Inferior parietal cortex (tissue), 1 donor: ENCODE data around the gene LMNB1.
"Not testable (repeated sequence)": the region's sequence is repeated elsewhere in the genome, so short reads cannot be mapped to it uniquely, and the experiment has no call there.

Experiments
- DNase-seq: peaks from one replicate; pipeline ENCODE4 v3.0.0-alpha.2; 2016; ENCODE audit errors: extremely low spot score

The LMNB1 gene

GRCh38 chr5:126778675-126779403 lies 1.9 kb downstream of the LMNB1 start:
- no peak for DNase-seq

GRCh38 chr5:126780165-126780827 lies 3.4 kb downstream of the LMNB1 start:
- DNase-seq: peak; percentile 79

- not testable (repeated sequence) for DNase-seq
Observed at GRCh38 chr5:126788409-126788808, 11.5 kb downstream of the LMNB1 start.

GRCh38 chr5:126793097-126793496 lies 16.2 kb downstream of the LMNB1 start:
- DNase-seq: no peak

GRCh38 chr5:126793648-126794047 lies 16.7 kb downstream of the LMNB1 start:
- not testable (repeated sequence) for DNase-seq

- no peak for DNase-seq
Observed at GRCh38 chr5:126794157-126794828, 17.4 kb downstream of the LMNB1 start.

GRCh38 chr5:126799780-126800179 lies 22.8 kb downstream of the LMNB1 start:
- no peak for DNase-seq

GRCh38 chr5:126801174-126801991 lies 24.4 kb downstream of the LMNB1 start:
- no peak for DNase-seq

- DNase-seq: no peak
Observed at GRCh38 chr5:126801992-126802294, 25.0 kb downstream of the LMNB1 start.

- no peak for DNase-seq
Observed at GRCh38 chr5:126805063-126805462, 28.1 kb downstream of the LMNB1 start.

- no peak for DNase-seq
Observed at GRCh38 chr5:126808521-126808988, 31.6 kb downstream of the LMNB1 start.

GRCh38 chr5:126809916-126810315 lies 33.0 kb downstream of the LMNB1 start:
- no peak for DNase-seq

- DNase-seq: no peak
Observed at GRCh38 chr5:126810596-126811380, 33.9 kb downstream of the LMNB1 start.

GRCh38 chr5:126811515-126812198 lies 34.7 kb downstream of the LMNB1 start:
- no peak for DNase-seq

GRCh38 chr5:126812199-126812570 lies 35.2 kb downstream of the LMNB1 start:
- no peak for DNase-seq

GRCh38 chr5:126813799-126814198 lies 36.9 kb downstream of the LMNB1 start:
- DNase-seq: not testable (repeated sequence)

GRCh38 chr5:126814721-126815404 lies 37.9 kb downstream of the LMNB1 start:
- DNase-seq: no peak

- no peak for DNase-seq
Observed at GRCh38 chr5:126816649-126817048, 39.7 kb downstream of the LMNB1 start.

GRCh38 chr5:126818736-126819135 lies 41.8 kb downstream of the LMNB1 start:
- DNase-seq: no peak

- DNase-seq: no peak
Observed at GRCh38 chr5:126819253-126819652, 42.3 kb downstream of the LMNB1 start.
